Adrenal gland (tissue), 12 donors: ENCODE results near the gene RELN. TPM values are rescaled to one million over a fixed set of nuclear protein-coding genes. Genes with fewer than 3 reads are reported as not detected.
"Not testable (repeated sequence)": the region's sequence is repeated elsewhere in the genome, so short reads cannot be mapped to it uniquely, and the experiment has no call there.

ENCODE experiments used
- DNase-seq, 7 donors: peaks; one replicate each; pipeline ENCODE4 v3.0.0-alpha.2; 2019 to 2020
- H3K27ac ChIP-seq, 5 donors: fragments of 200-600 bp; sonication (generic) in 4 of 5; 1 replicate in 3 of 5; 2 replicates in 2 of 5; pipeline versions ENCODE4 v1.5.1 to v1.8.0; 2016 to 2020; ENCODE audit warnings: mild to moderate bottlenecking in 1 of 5
- H3K27me3 ChIP-seq: fragments of 200-600 bp; 2 replicates; pipeline ENCODE4 v1.8.0; 2021
- H3K36me3 ChIP-seq, 2 donors: fragments of 200-600 bp; replicated peaks in 1 of 2; 1 replicate in 1 of 2; 2 replicates in 1 of 2; pipeline versions ENCODE4 v1.5.1 to v1.8.0; 2018 to 2022
- H3K4me1 ChIP-seq, 2 donors: fragments of 200-600 bp; replicated peaks in 1 of 2; 1 replicate in 1 of 2; 2 replicates in 1 of 2; pipeline versions ENCODE4 v1.5.1 to v1.8.0; 2018 to 2021
- H3K4me3 ChIP-seq, 4 donors: fragments of 200-600 bp; sonication (generic) in 3 of 4; one replicate each; pipeline ENCODE4 v1.5.1; 2016 to 2018
- H3K9me3 ChIP-seq, 3 donors: fragments of 200-600 bp; sonication (generic) in 1 of 3; replicated peaks in 1 of 3; 1 replicate in 2 of 3; 2 replicates in 1 of 3; pipeline versions ENCODE4 v1.5.1 to v1.8.0; 2016 to 2021
- POLR2A ChIP-seq, 2 donors: fragments of 450-650 bp; IDR thresholded peaks; one replicate each; pipeline ENCODE4 v1.6.1; 2017; ENCODE audit warnings: antibody characterized with exemption in 2 of 2, mild to moderate bottlenecking in 2 of 2, moderate library complexity in 1 of 2
- WGBS, 4 donors: extraction: QIAGEN DNeasy Blood & Tissue Kit in 2 of 4; methylation state at CpG; one replicate each; pipeline versions ENCODE4 v1.1.5 to v1.1.7; 2013 to 2017; 5-methylcytosine and 5-hydroxymethylcytosine counted together
- intact Hi-C, 2 donors: fragments of 100-400 bp; cut with DNase I; formaldehyde crosslinking; loops; one replicate each; pipeline versions ENCODE4 v1.14.1 to v1.15.0; 2022 to 2023
- polyA plus RNA-seq, 3 donors: library from polyadenylated mRNA; stranded (reverse); fragments of 200-250 nt in 2 of 3; fragments of 350-450 nt in 1 of 3; fragmentation: Illumina TruSeq in 1 of 3; extraction: RNeasy Lipid Tissue Mini Kit (QIAGEN cat#74804) in 1 of 3; gene quantifications; one replicate each; pipeline ENCODE4 v1.2.3, GENCODE V29; 2013 to 2014
- total RNA-seq, 9 donors: library from RNA; depleted of rRNA in 4 of 9; stranded (reverse); fragments of >200 nt in 4 of 9; fragments of 120-200 nt in 1 of 9; fragmentation: NEBNext Ultra II Directional in 1 of 9; extraction: Animal tissue kit (Norgen Biotek cat#: 25700) in 1 of 9; gene quantifications; one replicate each; pipeline versions ENCODE4 v1.1.0 to v1.2.4, GENCODE V29; 2013 to 2023
- TF ChIP-seq, protein P1 (sequence below), 6 experiments: fragments of 450-650 bp in 4 of 6; fragments of 200-600 bp in 2 of 6; sonication (generic) in 1 of 6; IDR thresholded peaks; 1 replicate in 5 of 6; 2 replicates in 1 of 6; pipeline versions ENCODE4 v1.5.1 to v1.8.0; 2016 to 2021; ENCODE audit warnings: antibody characterized with exemption in 6 of 6, mild to moderate bottlenecking in 2 of 6, moderate library complexity in 1 of 6
- donor health status: healthy with polysubstance abuse.
- donor health status: Bipolar disorder and iron deficiency.
- donor health status: DM: yes; HTN: yes; CAD: no.
- donor health status: DM: no; HTN: no; CAD: no.
- donor health status: DM: no; HTN: no; CAD: no.
- donor health status: DM: yes; HTN: yes; CAD: no.

The RELN gene
- total and polyA plus RNA-seq, 12 donors: 0.88 to 7.9 (median 2.3) TPM

DNA sequence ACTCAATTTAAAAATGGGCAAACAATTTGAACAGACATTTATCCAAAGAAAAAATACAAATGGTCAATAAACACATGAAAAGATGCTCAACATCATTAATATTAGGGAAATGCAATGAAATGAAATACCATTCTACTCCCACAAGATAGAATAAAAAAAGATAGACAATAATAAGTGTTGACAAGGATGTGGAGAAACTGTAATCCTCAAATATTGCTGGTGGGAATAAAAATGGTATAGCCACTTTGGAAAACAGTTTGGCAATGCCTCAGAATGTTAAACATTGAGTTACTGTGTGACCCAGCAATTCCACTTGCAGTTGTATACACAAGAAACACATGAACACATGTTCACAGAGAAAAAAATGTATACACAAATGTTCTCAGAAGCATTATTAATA lies 197.6 kb downstream of the RELN start:
- Histone ChIP-seq H3K4me3 (no peak overlapping the region), H3K4me1 (no peaks in the 10 kb centered on the region), H3K36me3 (no peaks in the 10 kb centered on the region), H3K27me3 (no peaks in the 10 kb centered on the region), H3K9me3 (peaks cover 0 to 4% (median 0%) of the 10 kb centered on the region in 3 donors), H3K27ac (no peak overlapping the region)
- intact Hi-C loops: no loop called here
- no peak for DNase-seq
- no peak for TF ChIP-seq POLR2A (IDR thresholded peaks at IDR 0.05)
- TF ChIP-seq, protein P1, sequence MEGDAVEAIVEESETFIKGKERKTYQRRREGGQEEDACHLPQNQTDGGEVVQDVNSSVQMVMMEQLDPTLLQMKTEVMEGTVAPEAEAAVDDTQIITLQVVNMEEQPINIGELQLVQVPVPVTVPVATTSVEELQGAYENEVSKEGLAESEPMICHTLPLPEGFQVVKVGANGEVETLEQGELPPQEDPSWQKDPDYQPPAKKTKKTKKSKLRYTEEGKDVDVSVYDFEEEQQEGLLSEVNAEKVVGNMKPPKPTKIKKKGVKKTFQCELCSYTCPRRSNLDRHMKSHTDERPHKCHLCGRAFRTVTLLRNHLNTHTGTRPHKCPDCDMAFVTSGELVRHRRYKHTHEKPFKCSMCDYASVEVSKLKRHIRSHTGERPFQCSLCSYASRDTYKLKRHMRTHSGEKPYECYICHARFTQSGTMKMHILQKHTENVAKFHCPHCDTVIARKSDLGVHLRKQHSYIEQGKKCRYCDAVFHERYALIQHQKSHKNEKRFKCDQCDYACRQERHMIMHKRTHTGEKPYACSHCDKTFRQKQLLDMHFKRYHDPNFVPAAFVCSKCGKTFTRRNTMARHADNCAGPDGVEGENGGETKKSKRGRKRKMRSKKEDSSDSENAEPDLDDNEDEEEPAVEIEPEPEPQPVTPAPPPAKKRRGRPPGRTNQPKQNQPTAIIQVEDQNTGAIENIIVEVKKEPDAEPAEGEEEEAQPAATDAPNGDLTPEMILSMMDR (IDR thresholded peaks at IDR 0.05): no peak

DNA sequence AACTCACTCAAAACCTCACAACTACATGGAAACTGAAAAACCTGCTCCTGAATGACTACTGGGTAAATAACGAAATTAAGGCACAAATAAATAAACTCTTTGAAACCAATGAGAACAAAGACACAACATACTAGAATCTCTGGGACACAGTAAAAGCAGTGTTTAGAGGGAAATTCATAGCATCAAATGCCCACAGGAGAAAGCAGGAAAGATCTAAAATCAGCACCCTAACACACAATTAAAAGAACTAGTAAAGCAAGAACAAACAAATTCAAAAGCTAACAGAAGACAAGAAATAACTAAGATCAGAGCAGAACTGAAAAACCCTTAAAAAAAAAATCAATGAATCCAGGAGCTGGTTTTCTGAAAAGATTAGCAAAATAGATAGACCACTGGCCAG lies 202.4 kb downstream of the RELN start:
- H3K27me3 ChIP-seq, intact Hi-C loops, DNase-seq, H3K36me3 ChIP-seq, H3K27ac ChIP-seq, H3K4me1 ChIP-seq, H3K9me3 ChIP-seq: not testable (repeated sequence)
- WGBS, 4 donors: 63 to 73% (median 64%) methylated on average over 1 of the region's 1 CpG
- H3K4me3 ChIP-seq: peak overlapping the region in 1 of 4 donors; percentile 8

DNA sequence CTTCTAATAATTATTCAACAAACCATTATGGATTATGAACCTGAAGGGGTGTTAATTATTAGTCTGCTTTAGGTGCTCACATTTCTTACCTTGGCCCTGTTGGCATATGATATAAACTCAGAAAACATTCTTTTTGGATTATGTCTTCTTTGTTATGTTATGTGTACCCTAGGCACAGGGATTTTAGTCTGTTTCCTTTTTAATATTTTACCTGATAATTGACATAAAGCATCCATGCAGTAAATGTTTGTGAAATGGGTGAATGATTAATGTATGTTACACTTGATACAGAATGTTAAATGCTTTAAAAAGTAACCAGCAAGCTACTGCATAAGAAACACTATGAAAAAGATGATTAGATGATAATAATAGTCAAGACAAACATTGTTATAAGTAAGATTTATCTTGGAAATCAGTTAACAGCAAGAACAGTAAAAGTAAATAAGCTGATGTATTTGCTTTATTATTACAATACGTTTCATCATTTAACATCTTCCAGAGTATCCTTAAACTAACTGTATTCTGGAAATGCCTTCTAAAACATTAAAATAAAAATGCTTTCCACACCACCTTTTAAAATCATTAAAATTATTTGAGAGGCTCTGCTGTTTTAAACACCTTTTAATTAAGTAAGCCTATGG lies 204.7 kb downstream of the RELN start:
- Histone ChIP-seq H3K4me1 (no peaks in the 10 kb centered on the region), H3K36me3 (no peaks in the 10 kb centered on the region), H3K27me3 (no peaks in the 10 kb centered on the region), H3K4me3 (no peak overlapping the region), H3K9me3 (no peaks in the 10 kb centered on the region), H3K27ac (no peak overlapping the region)
- intact Hi-C loops: no loop called here
- TF ChIP-seq, protein P1 (IDR thresholded peaks at IDR 0.05): no peak
- TF ChIP-seq POLR2A (IDR thresholded peaks at IDR 0.05): no peak
- DNase-seq: no peak
- 66 to 78% (median 68%) methylated on average over 1 of the region's 1 CpG for WGBS, 4 donors

DNA sequence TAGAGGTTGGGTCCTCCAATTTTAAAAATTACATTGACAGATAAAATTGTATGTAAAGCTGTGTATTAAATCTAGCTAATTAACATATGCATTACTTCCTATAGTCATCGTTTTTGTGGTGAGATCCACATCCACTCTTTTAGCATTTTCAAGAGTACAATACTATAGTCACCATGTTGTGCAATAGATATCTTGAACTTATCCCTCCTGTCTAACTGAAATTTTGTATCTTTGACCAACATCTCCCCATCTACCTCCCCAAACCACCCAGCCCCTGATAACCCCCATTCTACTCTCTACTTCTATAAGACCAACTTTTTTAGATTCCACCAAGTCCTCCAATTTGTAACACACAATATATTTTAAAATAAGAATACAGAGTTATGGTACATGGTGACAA lies 208.0 kb downstream of the RELN start:
- no peak for DNase-seq
- TF ChIP-seq, protein P1 (IDR thresholded peaks at IDR 0.05): no peak
- TF ChIP-seq POLR2A (IDR thresholded peaks at IDR 0.05): no peak

DNA sequence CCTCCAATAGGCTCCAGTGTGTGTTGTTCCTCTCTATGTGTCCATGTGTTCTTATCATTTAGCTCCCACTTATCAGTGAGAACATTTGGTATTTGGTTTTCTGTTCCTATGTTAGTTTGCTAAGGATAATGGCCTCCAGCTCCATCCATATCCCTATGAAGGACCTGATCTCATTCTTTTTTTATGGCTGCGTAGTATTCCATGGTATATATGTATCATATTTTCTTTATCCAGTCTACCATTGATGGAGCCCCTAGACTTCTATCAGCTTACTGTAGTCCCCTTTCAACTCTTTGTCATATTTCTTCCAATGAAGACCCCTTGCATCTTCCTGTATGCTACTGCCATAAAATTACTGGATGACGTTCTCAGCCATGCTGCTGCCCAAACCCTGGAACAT lies 208.9 kb downstream of the RELN start:
- H3K4me3 ChIP-seq, H3K9me3 ChIP-seq, H3K36me3 ChIP-seq, DNase-seq, H3K27ac ChIP-seq, H3K4me1 ChIP-seq, intact Hi-C loops, H3K27me3 ChIP-seq: not testable (repeated sequence)
- WGBS, 4 donors: 81 to 93% (median 87%) methylated on average over 2 of the region's 2 CpGs

More for the DNA sequence above, 208.0 kb downstream of the RELN start:
- no peaks in the 10 kb centered on the region for H3K36me3 ChIP-seq
- H3K27me3 ChIP-seq: no peaks in the 10 kb centered on the region
- H3K27ac ChIP-seq: no peak overlapping the region
- WGBS, 4 donors: 44 to 62% (median 57%) methylated on average over 1 of the region's 1 CpG
- H3K9me3 ChIP-seq: no peaks in the 10 kb centered on the region
- no peak overlapping the region for H3K4me3 ChIP-seq
- intact Hi-C loops: no loop called here
- H3K4me1 ChIP-seq: no peaks in the 10 kb centered on the region
